GM18873 (cell line): ENCODE measurements around the gene SYT2.
"Not testable (repeated sequence)": the region's sequence is repeated elsewhere in the genome, so short reads cannot be mapped to it uniquely, and the experiment has no call there.

Source experiments
- ATAC-seq: cut with Tn5 transposase; IDR thresholded peaks from one replicate; pipeline ENCODE4 v1.9.1; 2021; ENCODE audit warnings: mild to moderate bottlenecking, moderate library complexity, moderate number of reproducible peaks; ENCODE audit not compliant: unreplicated experiment, low FRiP score

SYT2 gene

DNA sequence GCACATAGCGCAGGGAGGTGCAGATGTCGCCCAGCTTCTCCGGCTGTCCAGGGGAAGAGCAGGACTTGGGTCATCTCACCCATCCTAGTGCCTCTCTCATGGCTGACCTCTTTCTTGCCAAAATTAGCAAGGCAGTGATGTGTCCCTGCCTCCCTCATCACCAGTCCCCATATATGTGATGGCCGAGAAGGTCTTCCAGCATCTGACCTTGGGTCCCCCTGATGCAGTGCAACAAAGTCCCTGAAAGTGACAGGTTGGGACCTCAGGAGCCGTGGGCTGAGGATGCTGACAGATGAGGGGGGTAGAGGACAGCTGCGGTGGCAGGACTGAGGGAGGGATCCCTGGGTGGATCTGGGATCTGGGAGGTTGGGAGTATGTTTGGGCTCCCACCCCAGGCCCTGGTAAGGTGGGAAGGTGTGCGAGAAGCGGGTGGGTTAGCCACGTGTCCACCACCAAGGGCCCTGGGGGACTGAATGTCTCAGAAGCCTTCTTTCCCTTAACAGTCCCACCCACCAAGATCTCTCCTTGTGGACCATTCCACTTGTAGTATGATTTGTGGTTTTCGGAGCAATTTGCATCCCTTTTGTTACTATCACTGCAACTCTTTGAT is 109.7 kb downstream of the SYT2 start:
- ATAC-seq, result no peak

GRCh38 chr1:202599669-202600431 is 110.4 kb downstream of the SYT2 start:
- no peak for ATAC-seq

DNA sequence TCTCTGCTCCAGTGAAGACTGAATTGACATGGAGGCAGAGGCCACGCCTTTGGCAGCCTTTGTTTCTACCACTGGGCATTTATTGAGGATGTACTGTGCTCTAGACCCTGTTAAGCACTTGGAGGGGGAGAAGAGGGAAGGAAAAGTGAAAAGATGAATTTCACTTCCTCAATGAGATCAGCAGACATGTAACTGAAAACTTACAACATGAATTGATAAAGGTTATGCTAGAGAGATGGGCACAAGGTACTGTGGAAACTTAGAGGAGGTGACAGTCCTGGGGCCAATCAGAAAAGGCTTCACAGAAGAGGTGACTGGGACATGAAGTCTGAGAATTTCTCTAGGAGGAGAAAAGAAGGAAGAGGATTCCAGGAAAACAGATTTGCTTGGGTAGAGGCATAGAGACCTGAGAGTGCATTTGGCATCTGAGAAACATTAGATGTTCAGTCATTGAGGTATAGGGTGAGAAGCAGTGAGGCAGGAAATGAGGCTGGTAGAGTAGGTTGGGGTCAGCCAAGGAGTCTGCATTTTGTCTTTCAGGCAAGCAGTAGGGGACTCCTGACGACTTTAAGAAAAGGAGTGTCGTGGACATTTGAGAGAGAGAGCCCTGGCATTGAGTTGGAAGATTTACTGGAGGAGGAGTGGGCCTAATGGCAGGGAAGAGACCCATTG is 113.0 kb downstream of the SYT2 start:
- no peak for ATAC-seq

DNA sequence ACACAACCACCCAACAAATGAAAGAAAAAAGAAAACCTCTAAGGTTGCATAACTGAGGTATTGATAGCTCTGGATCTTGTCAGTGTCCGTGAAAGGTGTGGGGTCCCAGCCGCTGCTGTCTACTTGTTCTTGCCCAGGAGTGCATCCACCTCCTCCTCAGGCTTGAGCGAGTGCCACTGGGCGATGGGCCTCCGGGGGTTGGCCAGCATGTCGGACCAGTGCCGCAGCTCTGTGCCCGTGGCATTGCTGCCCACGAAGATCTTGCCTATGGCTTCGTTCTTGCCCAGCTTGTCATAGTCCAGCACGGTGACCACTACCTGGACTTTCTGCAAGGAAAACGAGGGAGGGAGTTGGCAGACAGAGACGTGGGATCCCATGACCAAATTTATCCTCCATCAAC is 113.6 kb downstream of the SYT2 start:
- no peak for ATAC-seq

DNA sequence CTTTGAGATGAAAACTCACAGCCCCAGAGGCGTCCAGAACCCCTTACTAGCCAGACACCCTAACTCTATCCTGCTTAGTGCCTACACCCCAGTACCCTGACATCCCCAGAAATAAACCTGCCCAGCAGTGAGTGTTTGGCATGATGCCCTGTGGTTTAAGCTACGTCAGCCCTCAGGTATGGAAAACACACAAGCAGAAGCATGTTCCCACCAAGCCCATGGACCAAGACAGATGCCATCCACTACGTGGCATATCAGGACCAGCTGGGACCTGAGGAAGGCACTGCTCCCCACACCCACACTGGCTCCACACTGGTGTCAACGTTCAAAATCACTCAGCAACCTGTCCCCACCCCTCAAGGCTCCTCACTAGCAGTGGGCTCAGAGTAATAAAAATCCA is 116.4 kb downstream of the SYT2 start:
- ATAC-seq, result no peak

DNA sequence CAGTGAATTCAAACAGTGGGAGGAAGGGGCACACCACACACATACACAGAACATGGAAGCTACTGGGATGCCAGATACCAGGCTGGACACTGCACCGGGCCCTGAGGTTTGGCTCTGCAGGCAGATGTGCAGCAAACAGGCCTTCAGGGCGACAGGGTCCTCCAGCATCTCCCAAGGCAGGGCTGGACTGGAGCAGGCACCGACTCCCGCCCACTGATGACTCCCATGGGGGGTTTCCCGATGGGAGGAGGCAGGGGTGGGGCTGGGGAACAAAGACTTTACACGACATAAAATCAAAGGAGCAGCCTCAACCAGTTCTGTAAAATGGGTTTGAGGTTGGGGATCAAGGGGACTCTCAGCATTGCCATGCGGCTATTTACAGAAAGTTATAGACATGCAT is 118.1 kb downstream of the SYT2 start:
- ATAC-seq, result no peak

- no peak for ATAC-seq
These were observed 118.7 kb downstream of the SYT2 start for GRCh38 chr1:202591515-202591914.

GRCh38 chr1:202590975-202591411 is 119.3 kb downstream of the SYT2 start:
- no peak for ATAC-seq

DNA sequence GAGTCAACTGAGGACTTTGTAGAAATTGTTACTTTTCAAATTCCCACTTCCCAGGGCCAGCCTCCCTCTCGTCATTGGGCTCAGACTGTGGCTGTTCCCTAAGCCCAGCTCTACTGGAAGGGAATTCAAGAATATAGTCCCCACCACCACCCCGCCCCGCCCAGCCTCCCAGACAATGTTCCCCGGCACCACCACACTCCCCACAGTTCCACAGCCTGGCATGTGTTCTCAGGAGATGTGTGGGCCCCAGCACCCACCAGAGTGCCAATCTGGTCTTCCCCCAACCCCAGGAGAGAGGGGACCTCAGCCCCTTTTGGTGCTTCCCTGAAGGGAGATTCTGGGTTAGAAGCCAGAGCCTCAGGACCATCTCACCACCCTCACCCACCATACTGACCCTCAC is 120.1 kb downstream of the SYT2 start:
- no peak for ATAC-seq

GRCh38 chr1:202589190-202589930 is 120.9 kb downstream of the SYT2 start:
- no peak for ATAC-seq

- no peak for ATAC-seq
These were observed 121.6 kb downstream of the SYT2 start for GRCh38 chr1:202588503-202589189.

DNA sequence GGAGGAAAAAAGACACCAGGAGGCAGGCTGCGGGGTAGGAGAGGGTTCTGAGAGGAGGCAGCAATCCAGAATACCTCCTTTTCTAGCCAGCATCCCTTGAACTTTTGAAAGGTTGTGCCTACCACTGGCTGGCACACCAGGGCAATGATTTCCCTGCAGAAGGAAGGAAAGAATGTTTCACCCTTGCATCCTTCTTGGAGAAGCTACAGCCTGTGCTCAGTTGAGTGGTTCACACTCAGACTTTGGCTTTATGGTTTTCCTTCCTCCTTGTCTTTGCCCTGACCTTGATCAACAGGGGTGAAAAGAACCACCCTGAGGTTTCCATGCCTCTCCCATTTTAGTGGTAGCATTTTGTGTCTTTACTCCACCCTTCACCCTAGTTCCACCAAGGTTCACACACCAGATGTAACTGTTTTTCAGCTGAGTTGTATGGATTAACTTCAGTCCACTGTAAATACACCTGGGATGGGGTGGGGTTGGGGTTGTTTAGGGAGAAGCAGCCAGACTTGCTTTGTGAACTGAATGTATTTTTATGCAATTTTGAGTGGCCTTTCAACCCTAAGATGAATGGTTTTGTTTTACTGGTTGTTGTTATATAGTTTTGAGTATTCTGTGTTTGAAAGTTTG is 122.3 kb downstream of the SYT2 start:
- no peak for ATAC-seq

DNA sequence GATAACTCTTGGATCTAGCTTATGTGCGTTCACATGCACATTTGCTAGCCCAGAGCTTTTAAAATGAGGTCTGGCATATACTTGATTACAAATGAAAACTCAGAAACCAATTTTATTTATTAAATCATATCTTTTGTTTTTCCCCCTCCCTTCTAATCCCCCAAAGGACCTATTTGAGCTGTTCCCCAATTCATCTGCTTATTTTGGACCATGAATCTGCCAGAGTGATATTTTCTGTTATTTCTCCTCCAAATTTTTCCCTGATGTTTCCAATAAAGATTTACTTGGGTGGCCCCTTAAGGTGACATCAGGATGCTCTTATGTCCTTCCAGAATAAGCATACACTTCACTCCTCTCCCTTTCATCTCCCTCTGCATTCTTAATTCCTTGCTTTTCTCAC is 123.4 kb downstream of the SYT2 start:
- no peak for ATAC-seq

GRCh38 chr1:202586018-202586821 is 124.0 kb downstream of the SYT2 start:
- no peak for ATAC-seq

DNA sequence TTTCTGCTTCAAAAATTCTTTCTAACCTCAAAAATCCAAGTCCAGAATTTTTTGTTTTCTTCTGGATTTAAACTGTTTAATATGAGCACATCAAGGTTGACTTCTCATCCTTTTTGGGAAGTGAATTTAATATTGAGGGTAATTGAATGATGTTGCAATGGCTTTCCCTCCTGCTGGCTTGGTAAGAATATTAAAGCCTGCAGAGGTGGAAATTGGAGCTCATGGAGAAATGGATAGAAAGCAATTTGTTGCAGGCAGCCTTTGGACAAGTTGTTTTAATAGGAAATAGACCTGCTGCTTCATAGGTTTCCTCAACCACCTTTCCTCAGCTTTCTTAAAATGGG is 124.7 kb downstream of the SYT2 start:
- ATAC-seq, result no peak

DNA sequence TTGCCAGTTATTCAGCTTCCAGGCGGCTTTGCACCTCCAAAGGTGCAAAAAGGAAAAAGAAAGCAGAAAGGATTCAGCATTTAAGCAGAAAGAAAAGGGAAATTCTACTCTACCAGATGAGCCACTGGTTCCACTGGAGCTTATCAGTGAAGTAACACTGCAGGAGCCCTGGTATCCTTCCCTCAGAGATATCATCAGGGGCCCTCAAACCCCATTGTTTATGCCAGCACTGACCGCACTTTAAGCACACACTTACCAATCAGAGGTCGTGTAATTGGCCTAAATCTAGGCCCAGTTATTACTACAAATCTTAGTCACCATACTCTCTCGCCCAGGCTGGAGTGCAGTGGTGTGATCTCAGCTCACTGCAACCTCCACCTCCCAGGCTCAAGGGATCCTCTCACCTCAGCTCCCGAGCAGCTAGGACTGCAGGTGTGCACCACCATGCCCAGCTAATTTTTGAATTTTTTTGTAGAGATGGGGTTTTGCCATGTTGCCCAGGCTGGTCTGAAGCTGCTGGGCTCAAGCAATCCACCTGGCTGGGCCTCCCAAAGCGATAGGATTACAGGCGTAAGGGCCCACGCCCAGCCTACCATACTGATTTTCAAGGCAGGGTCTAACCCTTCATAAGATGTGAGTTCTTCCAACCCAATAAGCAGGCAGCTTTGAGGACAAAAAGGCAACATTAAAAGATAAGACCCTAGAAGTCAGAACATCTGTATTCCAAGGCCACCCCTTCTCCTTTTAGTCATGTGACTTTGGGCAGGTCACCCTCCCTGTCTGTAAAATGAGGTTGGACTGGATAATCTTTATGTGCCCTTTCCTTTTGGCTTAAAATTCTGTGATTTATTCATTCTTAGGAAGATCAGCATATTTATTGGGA is 125.3 kb downstream of the SYT2 start:
- ATAC-seq, result no peak

GRCh38 chr1:202582350-202582749 is 127.9 kb downstream of the SYT2 start:
- ATAC-seq, result not testable (repeated sequence)

- no peak for ATAC-seq
These were observed 129.6 kb downstream of the SYT2 start for GRCh38 chr1:202580619-202581018.
